Upper lobe of left lung (tissue), 6 donors: ENCODE results near the gene CLPTM1L. TPM values are rescaled to one million over a fixed set of nuclear protein-coding genes. Genes with fewer than 3 reads are reported as not detected.
A peak's percentile ranks its signal among the peaks of the same experiment; 100 is the strongest.

Experiments used
- ATAC-seq, 2 donors: fragments of 200-7000 bp; cut with Tn5 transposase; one replicate each; pipeline ENCODE4 v1.9.1; 2022; ENCODE audit warnings: mild to moderate bottlenecking in 2 of 2, moderate library complexity in 2 of 2; ENCODE audit not compliant: low FRiP score in 2 of 2
- DNase-seq, 2 donors: peaks; one replicate each; pipeline ENCODE4 v3.0.0-alpha.2; 2019 to 2020
- H3K27ac ChIP-seq, 4 donors: fragments of 200-600 bp; sonication (generic); one replicate each; pipeline ENCODE4 v1.5.1; 2016 to 2019
- H3K27me3 ChIP-seq, 4 donors: fragments of 200-600 bp; sonication (generic); one replicate each; pipeline ENCODE4 v1.5.1; 2017 to 2019
- H3K36me3 ChIP-seq, 4 donors: fragments of 200-600 bp; sonication (generic); one replicate each; pipeline ENCODE4 v1.5.1; 2016 to 2019
- H3K4me1 ChIP-seq, 4 donors: fragments of 200-600 bp; sonication (generic); one replicate each; pipeline ENCODE4 v1.5.1; 2018 to 2019
- H3K4me3 ChIP-seq, 4 donors: fragments of 200-600 bp; sonication (generic); one replicate each; pipeline ENCODE4 v1.5.1; 2017 to 2019; ENCODE audit warnings: mild to moderate bottlenecking in 2 of 4, moderate library complexity in 1 of 4
- H3K9me3 ChIP-seq, 4 donors: fragments of 200-600 bp; sonication (generic); one replicate each; pipeline ENCODE4 v1.5.1; 2018 to 2019
- CTCF ChIP-seq, 6 experiments: fragments of 450-650 bp in 4 of 6; fragments of 200-600 bp in 2 of 6; sonication (generic) in 2 of 6; IDR thresholded peaks; one replicate each; pipeline ENCODE4 v1.5.1; 2016 to 2019; ENCODE audit warnings: antibody characterized with exemption in 6 of 6
- EP300 ChIP-seq, 4 donors: sonication (generic); formaldehyde crosslinking; IDR thresholded peaks; one replicate each; pipeline ENCODE4 v1.5.1; 2017; ENCODE audit warnings: antibody characterized with exemption in 4 of 4, control low read depth in 2 of 4
- POLR2A ChIP-seq, 4 donors: fragments of 450-650 bp; IDR thresholded peaks; one replicate each; pipeline ENCODE4 v1.5.1; 2016 to 2017; ENCODE audit warnings: antibody characterized with exemption in 4 of 4, mild to moderate bottlenecking in 2 of 4
- POLR2AphosphoS5 ChIP-seq, 2 donors: sonication (generic); formaldehyde crosslinking; IDR thresholded peaks; one replicate each; pipeline ENCODE4 v1.5.1; 2017; ENCODE audit warnings: antibody characterized with exemption in 2 of 2
- WGBS, 2 donors: methylation state at CpG; one replicate each; pipeline ENCODE4 v1.1.5; 2017 to 2018; 5-methylcytosine and 5-hydroxymethylcytosine counted together
- total RNA-seq, 6 donors: library from RNA; depleted of rRNA in 4 of 6; stranded (reverse); fragments of >200 nt in 4 of 6; gene quantifications; one replicate each; pipeline versions ENCODE4 v1.1.0 to v1.2.1, GENCODE V29; 2016 to 2021
- donor health status: DM: no; HTN: no; CAD: no; lungs with moderate emphysema.
- donor health status: DM: no; HTN: yes; CAD: no; lungs with severe emphysema.

Gene CLPTM1L
- total RNA-seq, 6 donors from 2014 or later: 135 to 311 (median 204) TPM

DNA sequence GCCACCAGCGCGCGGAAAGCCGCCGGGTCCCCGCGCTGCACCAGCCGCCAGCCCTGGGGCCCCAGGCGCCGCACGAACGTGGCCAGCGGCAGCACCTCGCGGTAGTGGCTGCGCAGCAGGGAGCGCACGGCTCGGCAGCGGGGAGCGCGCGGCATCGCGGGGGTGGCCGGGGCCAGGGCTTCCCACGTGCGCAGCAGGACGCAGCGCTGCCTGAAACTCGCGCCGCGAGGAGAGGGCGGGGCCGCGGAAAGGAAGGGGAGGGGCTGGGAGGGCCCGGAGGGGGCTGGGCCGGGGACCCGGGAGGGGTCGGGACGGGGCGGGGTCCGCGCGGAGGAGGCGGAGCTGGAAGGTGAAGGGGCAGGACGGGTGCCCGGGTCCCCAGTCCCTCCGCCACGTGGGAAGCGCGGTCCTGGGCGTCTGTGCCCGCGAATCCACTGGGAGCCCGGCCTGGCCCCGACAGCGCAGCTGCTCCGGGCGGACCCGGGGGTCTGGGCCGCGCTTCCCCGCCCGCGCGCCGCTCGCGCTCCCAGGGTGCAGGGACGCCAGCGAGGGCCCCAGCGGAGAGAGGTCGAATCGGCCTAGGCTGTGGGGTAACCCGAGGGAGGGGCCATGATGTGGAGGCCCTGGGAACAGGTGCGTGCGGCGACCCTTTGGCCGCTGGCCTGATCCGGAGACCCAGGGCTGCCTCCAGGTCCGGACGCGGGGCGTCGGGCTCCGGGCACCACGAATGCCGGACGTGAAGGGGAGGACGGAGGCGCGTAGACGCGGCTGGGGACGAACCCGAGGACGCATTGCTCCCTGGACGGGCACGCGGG, 49.9 kb downstream of the CLPTM1L start, which contains the start of gene TERT:
Gene TERT (minus strand): TSS at position 234 of the 815 bp plus-strand sequence. CDS start 79 bp downstream, at position 155.
- Histone ChIP-seq H3K4me1 (peaks cover 10 to 16% (median 11%) of the 10 kb centered on the region in 4 donors), H3K27me3 (peaks cover 0 to 29% (median 9%) of the 10 kb centered on the region in 4 donors), H3K27ac (no peak within 1 kb of the TSS), H3K36me3 (no peaks in the 10 kb centered on the region), H3K4me3 (peak within 1 kb of the TSS in 3 of 4 donors; percentile 17 to 26 (median 25)), H3K9me3 (no peaks in the 10 kb centered on the region)
- WGBS, 2 donors: 6 to 15% methylated on average over 19 to 78 of the region's 102 CpGs
- DNase-seq (peak in 1 of 2 donors; percentile 90), ATAC-seq (peak in 1 of 2 donors; percentile 20)
- TF ChIP-seq POLR2A (IDR thresholded peaks at IDR 0.05): no peak
- no peak for TF ChIP-seq EP300 (IDR thresholded peaks at IDR 0.05)

- Histone ChIP-seq H3K4me3 (peak overlapping the region in 3 of 4 donors; percentile 17 to 26 (median 25)), H3K9me3 (no peaks in the 10 kb centered on the region), H3K36me3 (no peaks in the 10 kb centered on the region), H3K27ac (no peak overlapping the region), H3K4me1 (peaks cover 10 to 16% (median 11%) of the 10 kb centered on the region in 4 donors), H3K27me3 (peaks cover 0 to 29% (median 9%) of the 10 kb centered on the region in 4 donors)
- no peak for ATAC-seq
- WGBS, 2 donors: 42 to 98% methylated on average over 11 to 42 of the region's 69 CpGs
- peak in 1 of 2 donors; percentile 84 for DNase-seq
- no peak for TF ChIP-seq POLR2A (IDR thresholded peaks at IDR 0.05)
- no peak for TF ChIP-seq POLR2AphosphoS5 (IDR thresholded peaks at IDR 0.05)
- TF ChIP-seq CTCF (IDR thresholded peaks at IDR 0.05): no peak
- no peak for TF ChIP-seq EP300 (IDR thresholded peaks at IDR 0.05)
These were observed 50.6 kb downstream of the CLPTM1L start for GRCh38 chr5:1294206-1294834.

GRCh38 chr5:1293416-1294205, 51.3 kb downstream of the CLPTM1L start:
- 93% methylated on average over 42 to 44 of the region's 60 CpGs for WGBS, 2 donors
- H3K27me3 ChIP-seq: peaks cover 0 to 29% (median 9%) of the 10 kb centered on the region in 4 donors
- TF ChIP-seq EP300 (IDR thresholded peaks at IDR 0.05): no peak
- no peak for TF ChIP-seq CTCF (IDR thresholded peaks at IDR 0.05)
- no peak for TF ChIP-seq POLR2AphosphoS5 (IDR thresholded peaks at IDR 0.05)
- no peak for TF ChIP-seq POLR2A (IDR thresholded peaks at IDR 0.05)
- H3K9me3 ChIP-seq: no peaks in the 10 kb centered on the region
- no peaks in the 10 kb centered on the region for H3K36me3 ChIP-seq
- no peak overlapping the region for H3K27ac ChIP-seq
- ATAC-seq: peak in 1 of 2 donors; percentile 41
- no peak overlapping the region for H3K4me3 ChIP-seq
- H3K4me1 ChIP-seq: peaks cover 10 to 16% (median 11%) of the 10 kb centered on the region in 4 donors
- peak in 1 of 2 donors; percentile 80 for DNase-seq

GRCh38 chr5:1292846-1293415, 52.0 kb downstream of the CLPTM1L start:
- no peak overlapping the region for H3K4me3 ChIP-seq
- WGBS, 2 donors: 87 to 91% methylated on average over 22 to 30 of the region's 30 CpGs

More at GRCh38 chr5:1292846-1293415, 52.0 kb downstream of the CLPTM1L start:
- Histone ChIP-seq H3K4me1 (peaks cover 10 to 16% (median 11%) of the 10 kb centered on the region in 4 donors), H3K36me3 (no peaks in the 10 kb centered on the region), H3K27me3 (peaks cover 0 to 29% (median 9%) of the 10 kb centered on the region in 4 donors), H3K9me3 (no peaks in the 10 kb centered on the region), H3K27ac (no peak overlapping the region)
- DNase-seq (peak in 1 of 2 donors; percentile 69), ATAC-seq (no peak)
- TF ChIP-seq POLR2A (IDR thresholded peaks at IDR 0.05): no peak
- TF ChIP-seq EP300 (IDR thresholded peaks at IDR 0.05): no peak
- no peak for TF ChIP-seq CTCF (IDR thresholded peaks at IDR 0.05)
- TF ChIP-seq POLR2AphosphoS5 (IDR thresholded peaks at IDR 0.05): no peak
